ENCODE data around the gene PLA2G2D. TPM values are rescaled to one million over a fixed set of nuclear protein-coding genes. Genes with fewer than 3 reads are reported as not detected.

PLA2G2D gene
- total and polyA plus RNA-seq, 12 donors, result not detected

DNA sequence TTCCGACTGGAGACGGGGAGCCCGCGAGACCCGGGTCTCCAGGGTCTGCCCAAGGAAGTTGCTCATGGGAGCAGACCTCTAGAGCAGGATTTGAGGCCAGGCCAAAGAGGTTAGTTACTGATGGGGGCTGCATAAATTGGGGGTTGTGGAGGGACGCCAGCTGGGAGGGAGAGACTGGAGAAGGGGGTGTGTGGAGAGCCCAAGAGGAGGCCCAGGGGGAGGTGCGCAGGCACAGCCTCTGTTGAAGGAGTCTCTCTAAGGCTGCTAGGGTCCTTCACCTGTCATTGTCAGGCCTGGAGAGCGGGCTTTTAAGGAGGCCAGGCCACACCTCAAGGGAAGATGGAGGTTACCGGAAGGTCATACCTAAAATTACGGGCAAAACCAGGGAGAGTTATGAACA lies 49.0 kb downstream of the PLA2G2D start:
- TF ChIP-seq, protein P1, sequence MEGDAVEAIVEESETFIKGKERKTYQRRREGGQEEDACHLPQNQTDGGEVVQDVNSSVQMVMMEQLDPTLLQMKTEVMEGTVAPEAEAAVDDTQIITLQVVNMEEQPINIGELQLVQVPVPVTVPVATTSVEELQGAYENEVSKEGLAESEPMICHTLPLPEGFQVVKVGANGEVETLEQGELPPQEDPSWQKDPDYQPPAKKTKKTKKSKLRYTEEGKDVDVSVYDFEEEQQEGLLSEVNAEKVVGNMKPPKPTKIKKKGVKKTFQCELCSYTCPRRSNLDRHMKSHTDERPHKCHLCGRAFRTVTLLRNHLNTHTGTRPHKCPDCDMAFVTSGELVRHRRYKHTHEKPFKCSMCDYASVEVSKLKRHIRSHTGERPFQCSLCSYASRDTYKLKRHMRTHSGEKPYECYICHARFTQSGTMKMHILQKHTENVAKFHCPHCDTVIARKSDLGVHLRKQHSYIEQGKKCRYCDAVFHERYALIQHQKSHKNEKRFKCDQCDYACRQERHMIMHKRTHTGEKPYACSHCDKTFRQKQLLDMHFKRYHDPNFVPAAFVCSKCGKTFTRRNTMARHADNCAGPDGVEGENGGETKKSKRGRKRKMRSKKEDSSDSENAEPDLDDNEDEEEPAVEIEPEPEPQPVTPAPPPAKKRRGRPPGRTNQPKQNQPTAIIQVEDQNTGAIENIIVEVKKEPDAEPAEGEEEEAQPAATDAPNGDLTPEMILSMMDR (IDR thresholded peaks at IDR 0.05), result no peak
- TF ChIP-seq POLR2A (IDR thresholded peaks at IDR 0.05), result no peak
- H3K27ac ChIP-seq, result no peak overlapping the region
- WGBS, 4 donors, result 87 to 95% (median 92%) methylated on average over 5 to 10 of the region's 10 CpGs
- H3K4me3 ChIP-seq, result no peak overlapping the region
- H3K9me3 ChIP-seq (replicated peaks in 1 of 3), result no peaks in the 10 kb centered on the region
- no peaks in the 10 kb centered on the region for H3K36me3 ChIP-seq (replicated peaks in 1 of 2)
- intact Hi-C loops (cut with DNase I), result no loop called here
- H3K4me1 ChIP-seq (replicated peaks in 1 of 2), result no peaks in the 10 kb centered on the region
- H3K27me3 ChIP-seq, result no peaks in the 10 kb centered on the region
- no peak for DNase-seq

DNA sequence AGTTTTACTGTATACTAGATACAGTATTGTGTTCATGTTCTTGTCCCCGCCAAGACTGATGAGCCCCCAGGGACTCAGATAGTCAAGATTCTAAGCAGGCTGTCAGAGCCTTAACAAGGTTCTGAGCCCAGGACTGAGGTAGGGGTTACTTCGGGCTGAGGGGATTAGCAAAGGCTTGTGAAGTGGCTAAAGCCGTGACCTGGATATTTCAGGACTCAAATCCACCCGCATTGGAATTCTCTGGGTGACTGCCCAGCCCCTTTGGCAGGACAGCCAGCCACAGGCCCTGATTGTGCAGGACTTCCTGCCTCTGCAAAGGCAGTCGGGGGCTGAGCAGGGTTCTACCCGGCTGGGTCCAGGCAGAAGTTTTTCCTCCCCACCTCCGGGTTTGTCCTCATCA lies 49.5 kb downstream of the PLA2G2D start, which contains the start of gene PLA2G5:
Gene PLA2G5, plus strand, starts transcription at position 321 of the 400 bp plus-strand sequence. CDS start 14,637 bp downstream, outside the sequence.
- no peak within 1 kb of the TSS for H3K4me3 ChIP-seq
- no peak for TF ChIP-seq POLR2A (IDR thresholded peaks at IDR 0.05)
- TF ChIP-seq, protein P1 (IDR thresholded peaks at IDR 0.05), result no peak
- H3K27ac ChIP-seq, result no peak within 1 kb of the TSS
- no peaks in the 10 kb centered on the region for H3K9me3 ChIP-seq (replicated peaks in 1 of 3)
- WGBS, 4 donors, result 21 to 35% (median 30%) methylated on average over 7 of the region's 7 CpGs
- H3K36me3 ChIP-seq (replicated peaks in 1 of 2), result no peaks in the 10 kb centered on the region
- H3K4me1 ChIP-seq (replicated peaks in 1 of 2), result no peaks in the 10 kb centered on the region
- H3K27me3 ChIP-seq, result no peaks in the 10 kb centered on the region
- DNase-seq, result peak in 6 of 7 donors; percentile 25 to 68 (median 52)
- intact Hi-C loops (cut with DNase I), result no loop called here

DNA sequence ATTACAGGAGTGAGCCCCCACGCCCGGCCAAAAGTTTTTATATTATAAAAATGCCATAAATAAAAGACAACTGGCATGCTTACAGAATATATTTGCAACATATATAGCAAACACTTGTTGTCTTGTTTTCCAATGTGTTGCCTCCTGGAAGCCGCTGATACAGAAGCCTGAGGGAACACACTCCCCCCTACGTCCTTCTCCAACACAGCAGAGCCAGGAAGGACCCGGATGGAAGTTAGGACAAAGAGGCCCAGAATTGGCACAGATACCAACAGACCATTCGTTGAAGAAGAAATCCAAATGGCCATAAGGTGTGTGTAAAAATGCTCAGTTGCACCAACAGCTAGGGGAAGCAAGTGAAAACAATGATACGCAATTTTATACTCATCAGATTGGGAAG lies 50.6 kb downstream of the PLA2G2D start:
- Histone ChIP-seq H3K4me3 (no peak overlapping the region), H3K4me1 (replicated peaks in 1 of 2) (no peaks in the 10 kb centered on the region), H3K27me3 (no peaks in the 10 kb centered on the region), H3K27ac (no peak overlapping the region), H3K9me3 (replicated peaks in 1 of 3) (no peaks in the 10 kb centered on the region), H3K36me3 (replicated peaks in 1 of 2) (no peaks in the 10 kb centered on the region)
- 83 to 89% (median 85%) methylated on average over 7 of the region's 7 CpGs for WGBS, 4 donors
- TF ChIP-seq, protein P1 (IDR thresholded peaks at IDR 0.05), result no peak
- no peak for TF ChIP-seq POLR2A (IDR thresholded peaks at IDR 0.05)
- intact Hi-C loops (cut with DNase I), result no loop called here
- no peak for DNase-seq

DNA sequence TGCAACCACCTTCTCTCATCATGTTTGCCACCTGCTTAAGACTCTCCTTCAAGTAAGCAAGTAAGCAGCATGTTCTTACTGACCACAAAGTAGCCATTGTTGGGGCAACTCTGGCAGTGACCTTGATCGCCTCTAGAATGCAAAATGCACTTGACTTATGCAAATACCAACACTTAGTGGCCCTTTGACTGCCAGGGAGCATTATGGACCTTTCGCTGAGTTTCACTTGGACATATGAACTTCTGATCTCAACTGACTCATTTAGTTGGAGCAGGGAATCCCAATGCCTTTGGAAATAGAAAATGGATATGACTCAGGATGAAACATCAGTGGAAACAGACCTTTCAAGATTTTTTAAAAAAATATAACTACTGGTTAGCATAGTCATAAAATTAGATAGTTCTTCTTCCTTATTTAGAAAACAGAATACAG lies 55.5 kb downstream of the PLA2G2D start:
- no peak for DNase-seq
- Histone ChIP-seq H3K4me1 (replicated peaks in 1 of 2) (peaks cover 0 to 6% of the 10 kb centered on the region in 2 donors), H3K4me3 (no peak overlapping the region), H3K36me3 (replicated peaks in 1 of 2) (no peaks in the 10 kb centered on the region), H3K27me3 (no peaks in the 10 kb centered on the region), H3K27ac (no peak overlapping the region), H3K9me3 (replicated peaks in 1 of 3) (no peaks in the 10 kb centered on the region)
- 61 to 88% (median 76%) methylated on average over 2 of the region's 2 CpGs for WGBS, 4 donors
- intact Hi-C loops (cut with DNase I), result no loop called here
- TF ChIP-seq POLR2A (IDR thresholded peaks at IDR 0.05), result no peak
- TF ChIP-seq, protein P1 (IDR thresholded peaks at IDR 0.05), result no peak

Other genes with a start within 250 kb of the PLA2G2D start
- gene OTUD3, start 237.1 kb downstream of the PLA2G2D start, total RNA-seq, result 10 to 100 TPM in 4 of 9 donors, 1 to 10 TPM in 5; 3.0 to 15.3 (median 8.2) TPM
- 1 to 10 TPM; 4.3 to 5.2 (median 4.4) TPM for gene OTUD3, start 237.1 kb downstream of the PLA2G2D start, polyA plus RNA-seq
- gene PLA2G2E, start 195.9 kb downstream of the PLA2G2D start, total RNA-seq, result not detected
- gene PLA2G2E, start 195.9 kb downstream of the PLA2G2D start, polyA plus RNA-seq, result not detected
- 10 to 100 TPM in 2 of 9 donors, 1 to 10 TPM in 6, not detected in 1; 1.1 to 23.4 (median 3.0) TPM for gene PLA2G2A, start 139.9 kb downstream of the PLA2G2D start, total RNA-seq
- gene PLA2G2A, start 139.9 kb downstream of the PLA2G2D start, polyA plus RNA-seq, result 10 to 100 TPM; 10.2 to 96.2 (median 19.7) TPM
- 10 to 100 TPM in 1 of 9 donors, 1 to 10 TPM in 4, under 1 TPM in 4; 0.53 to 14.1 (median 1.3) TPM for gene PLA2G5, start 49.3 kb downstream of the PLA2G2D start, total RNA-seq
- 1 to 10 TPM; 1.1 to 5.4 (median 4.2) TPM for gene PLA2G5, start 49.3 kb downstream of the PLA2G2D start, polyA plus RNA-seq
- gene PLA2G2F, start 19.8 kb upstream of the PLA2G2D start, total RNA-seq, result not detected
- under 1 TPM in 1 of 3 donors, not detected in 2; 0.08 TPM for gene PLA2G2F, start 19.8 kb upstream of the PLA2G2D start, polyA plus RNA-seq
- gene UBXN10, start 66.6 kb upstream of the PLA2G2D start, total RNA-seq, result 1 to 10 TPM in 8 of 9 donors, under 1 TPM in 1; 0.84 to 2.6 (median 1.8) TPM
- gene UBXN10, start 66.6 kb upstream of the PLA2G2D start, polyA plus RNA-seq, result 1 to 10 TPM in 1 of 3 donors, under 1 TPM in 2; 0.64 to 1.7 (median 0.91) TPM
- under 1 TPM in 4 of 9 donors, not detected in 5; 0.11 to 0.39 (median 0.13) TPM for gene PLA2G2C, start 67.0 kb upstream of the PLA2G2D start, total RNA-seq
- under 1 TPM in 2 of 3 donors, not detected in 1; 0.07 to 0.08 TPM for gene PLA2G2C, start 67.0 kb upstream of the PLA2G2D start, polyA plus RNA-seq
- gene VWA5B1, start 171.3 kb upstream of the PLA2G2D start, total RNA-seq, result 1 to 10 TPM in 1 of 9 donors, under 1 TPM in 3, not detected in 5; 0.07 to 2.5 (median 0.60) TPM
- 1 to 10 TPM in 1 of 3 donors, under 1 TPM in 2; 0.24 to 2.1 (median 0.26) TPM for gene VWA5B1, start 171.3 kb upstream of the PLA2G2D start, polyA plus RNA-seq